Measurements from ENCODE around the gene ELMO3. TPM values are rescaled to one million over a fixed set of nuclear protein-coding genes. Genes with fewer than 3 reads are reported as not detected.

Gene ELMO3
- total and polyA plus RNA-seq, 4 donors, result 1.7 to 3.8 (median 3.1) TPM

DNA sequence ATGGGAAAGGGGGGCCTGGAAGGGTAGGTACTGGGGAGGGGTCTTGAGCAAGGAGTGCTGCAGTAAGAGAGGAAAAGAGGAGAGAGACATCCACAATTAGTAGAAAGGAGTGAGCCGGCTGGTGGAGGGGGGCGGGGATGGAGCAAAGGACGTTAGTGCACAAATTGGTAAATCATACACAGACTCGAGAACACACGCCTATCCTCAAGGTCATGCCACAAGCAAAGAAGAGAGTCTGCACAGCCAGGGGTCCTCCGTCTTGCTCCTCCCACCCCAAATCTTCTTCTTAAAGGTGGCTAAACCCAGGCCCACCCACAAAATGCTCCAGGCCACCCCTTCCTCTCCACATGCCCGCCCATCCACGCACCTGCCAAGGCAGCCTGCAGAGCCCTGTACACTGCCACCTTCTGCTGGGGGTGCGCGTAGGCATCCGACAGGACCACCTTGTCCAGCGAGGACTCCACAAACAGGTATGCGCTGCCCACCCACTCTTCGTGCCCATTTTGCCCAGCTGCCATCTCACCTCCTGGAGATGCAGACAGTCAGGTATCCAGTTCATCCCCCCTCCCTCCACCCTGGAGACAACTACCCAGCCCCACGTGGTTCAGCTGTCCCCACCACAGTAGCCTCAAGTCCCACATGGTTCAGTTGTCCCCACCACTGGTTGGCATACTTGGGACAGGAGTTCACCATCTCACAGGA, 42.6 kb upstream of the ELMO3 start:
- WGBS, result 53% methylated on average over 15 of the region's 15 CpGs
- TF ChIP-seq, protein P1, sequence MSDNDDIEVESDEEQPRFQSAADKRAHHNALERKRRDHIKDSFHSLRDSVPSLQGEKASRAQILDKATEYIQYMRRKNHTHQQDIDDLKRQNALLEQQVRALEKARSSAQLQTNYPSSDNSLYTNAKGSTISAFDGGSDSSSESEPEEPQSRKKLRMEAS (IDR thresholded peaks at IDR 0.05), result no peak
- TF ChIP-seq EGR1 (IDR thresholded peaks at IDR 0.05; ENCODE audit: low read depth in 2 of 2) (no peak), RAD21 (IDR thresholded peaks at IDR 0.05) (no peak), FOXA1 (IDR thresholded peaks at IDR 0.05) (no peak)
- no peak overlapping the region for H3K4me3 ChIP-seq (ENCODE audit: low read depth in 1 of 3, low read length in 3 of 3)
- H3K36me3 ChIP-seq (ENCODE audit: control insufficient read depth in 4 of 4, insufficient read depth in 3 of 4, low read depth in 1 of 4, low read length in 3 of 4), result no peaks in the 10 kb centered on the region
- no peaks in the 10 kb centered on the region for H3K27me3 ChIP-seq (ENCODE audit: control insufficient read depth in 4 of 4, insufficient read depth in 4 of 4, low read length in 3 of 4)
- no peak overlapping the region for H3K9ac ChIP-seq (ENCODE audit: low read depth in 1 of 2, low read length in 2 of 2)
- H3K9me3 ChIP-seq (ENCODE audit: control insufficient read depth in 4 of 4, low read length in 3 of 4), result no peaks in the 10 kb centered on the region
- no peak overlapping the region for H3K27ac ChIP-seq (ENCODE audit: low read depth in 1 of 2, low read length in 2 of 2)
- H3K4me1 ChIP-seq (ENCODE audit: control insufficient read depth in 4 of 4, insufficient read depth in 4 of 4, low read length in 3 of 4), result peaks cover 2 to 34% (median 22%) of the 10 kb centered on the region in 4 donors
- no peak for DNase-seq (ENCODE audit: low spot score)

DNA sequence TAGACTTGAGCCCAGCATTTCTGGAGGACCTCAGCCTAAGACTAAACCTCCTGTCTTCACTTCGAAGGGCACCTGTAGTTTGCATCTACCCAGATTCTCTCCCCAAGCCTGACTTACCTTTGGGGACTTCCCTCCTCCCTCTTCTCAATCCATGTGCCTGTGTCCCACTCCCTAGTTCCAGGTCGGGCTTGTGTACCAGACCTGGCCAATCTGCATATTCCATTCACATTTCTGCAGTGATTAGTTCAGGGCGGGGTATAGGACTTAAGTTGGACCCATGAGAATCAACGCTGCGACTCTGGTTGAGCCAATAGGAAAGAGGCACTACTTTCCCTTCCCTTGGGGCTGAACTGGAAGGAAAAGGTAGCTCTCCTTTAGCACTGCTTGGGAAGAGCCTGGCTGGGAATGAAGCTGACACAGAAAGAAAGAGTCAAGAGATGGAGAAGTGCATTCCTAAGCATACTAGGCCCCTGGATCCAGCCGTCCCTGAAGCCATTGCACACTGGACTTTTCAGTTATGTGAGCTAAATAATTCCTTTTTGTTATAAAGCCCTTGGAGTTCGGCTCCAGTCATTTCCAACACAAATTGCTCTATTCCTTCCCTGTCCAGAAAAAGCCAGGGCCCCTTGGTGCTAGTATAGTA, 41.7 kb upstream of the ELMO3 start:
- H3K27me3 ChIP-seq (ENCODE audit: control insufficient read depth in 4 of 4, insufficient read depth in 4 of 4, low read length in 3 of 4), result no peaks in the 10 kb centered on the region
- TF ChIP-seq TAF1 (conservative IDR thresholded peaks at IDR 0.05) (no peak), FOXA2 (IDR thresholded peaks at IDR 0.05) (no peak), NR2F2 (IDR thresholded peaks at IDR 0.05) (no peak), YY1 (IDR thresholded peaks at IDR 0.05) (no peak), RXRA (IDR thresholded peaks at IDR 0.05) (no peak), HNF4G (IDR thresholded peaks at IDR 0.05) (no peak), JUND (IDR thresholded peaks at IDR 0.05) (no peak), RAD21 (IDR thresholded peaks at IDR 0.05) (no peak), GABPA (IDR thresholded peaks at IDR 0.05 in 1 of 2, conservative IDR thresholded peaks at IDR 0.05 in 1 of 2) (no peak), SP1 (IDR thresholded peaks at IDR 0.05) (no peak), FOXA1 (IDR thresholded peaks at IDR 0.05) (no peak), EGR1 (IDR thresholded peaks at IDR 0.05; ENCODE audit: low read depth in 2 of 2) (no peak)
- TF ChIP-seq, protein P2, sequence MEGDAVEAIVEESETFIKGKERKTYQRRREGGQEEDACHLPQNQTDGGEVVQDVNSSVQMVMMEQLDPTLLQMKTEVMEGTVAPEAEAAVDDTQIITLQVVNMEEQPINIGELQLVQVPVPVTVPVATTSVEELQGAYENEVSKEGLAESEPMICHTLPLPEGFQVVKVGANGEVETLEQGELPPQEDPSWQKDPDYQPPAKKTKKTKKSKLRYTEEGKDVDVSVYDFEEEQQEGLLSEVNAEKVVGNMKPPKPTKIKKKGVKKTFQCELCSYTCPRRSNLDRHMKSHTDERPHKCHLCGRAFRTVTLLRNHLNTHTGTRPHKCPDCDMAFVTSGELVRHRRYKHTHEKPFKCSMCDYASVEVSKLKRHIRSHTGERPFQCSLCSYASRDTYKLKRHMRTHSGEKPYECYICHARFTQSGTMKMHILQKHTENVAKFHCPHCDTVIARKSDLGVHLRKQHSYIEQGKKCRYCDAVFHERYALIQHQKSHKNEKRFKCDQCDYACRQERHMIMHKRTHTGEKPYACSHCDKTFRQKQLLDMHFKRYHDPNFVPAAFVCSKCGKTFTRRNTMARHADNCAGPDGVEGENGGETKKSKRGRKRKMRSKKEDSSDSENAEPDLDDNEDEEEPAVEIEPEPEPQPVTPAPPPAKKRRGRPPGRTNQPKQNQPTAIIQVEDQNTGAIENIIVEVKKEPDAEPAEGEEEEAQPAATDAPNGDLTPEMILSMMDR (IDR thresholded peaks at IDR 0.05; ENCODE audit: low read depth, low read length, missing input control), result no peak
- peaks cover 2 to 38% (median 23%) of the 10 kb centered on the region in 4 donors for H3K4me1 ChIP-seq (ENCODE audit: control insufficient read depth in 4 of 4, insufficient read depth in 4 of 4, low read length in 3 of 4)
- no peaks in the 10 kb centered on the region for H3K36me3 ChIP-seq (ENCODE audit: control insufficient read depth in 4 of 4, insufficient read depth in 3 of 4, low read depth in 1 of 4, low read length in 3 of 4)
- no peak overlapping the region for H3K27ac ChIP-seq (ENCODE audit: low read depth in 1 of 2, low read length in 2 of 2)
- no peaks in the 10 kb centered on the region for H3K9me3 ChIP-seq (ENCODE audit: control insufficient read depth in 4 of 4, low read length in 3 of 4)
- H3K9ac ChIP-seq (ENCODE audit: low read depth in 1 of 2, low read length in 2 of 2), result no peak overlapping the region
- DNase-seq (ENCODE audit: low spot score), result no peak
- 78% methylated on average over 7 of the region's 7 CpGs for WGBS
- no peak overlapping the region for H3K4me3 ChIP-seq (ENCODE audit: low read depth in 1 of 3, low read length in 3 of 3)

DNA sequence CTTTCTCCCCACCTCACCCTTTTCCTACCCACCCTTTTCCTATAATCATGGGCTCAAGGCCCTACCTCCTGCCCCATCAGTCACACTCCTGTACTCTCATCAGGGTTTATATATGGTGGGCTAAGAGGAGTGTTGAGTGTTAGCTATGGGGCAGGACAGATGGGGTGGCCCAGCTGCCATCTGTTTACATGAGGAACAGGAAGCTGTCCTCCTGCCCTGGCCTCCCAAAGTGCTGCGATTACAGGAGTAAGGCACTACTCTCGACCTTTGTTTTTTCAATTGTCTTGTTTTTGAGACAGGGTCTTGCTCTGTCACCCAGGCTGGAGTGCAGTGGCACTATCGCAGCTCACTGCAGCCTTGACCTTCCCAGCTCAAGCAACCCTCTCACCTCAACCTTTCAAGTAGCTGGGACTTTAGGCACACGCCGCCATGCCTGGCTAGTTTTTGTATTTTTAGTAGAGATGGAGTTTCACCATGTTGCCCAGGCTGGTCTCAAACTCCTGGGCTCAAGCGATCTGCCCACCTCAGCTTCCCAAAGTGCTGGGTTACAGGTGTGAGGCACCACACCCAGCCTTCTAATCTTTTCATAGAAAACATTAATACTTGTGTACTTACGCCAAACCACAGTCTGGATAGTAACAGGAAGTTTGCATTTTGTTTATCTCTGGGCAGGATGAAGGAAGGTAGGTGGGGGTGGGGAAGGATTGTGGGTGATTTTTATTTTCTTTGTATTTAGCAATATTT, 40.9 kb upstream of the ELMO3 start:
- 84% methylated on average over 7 of the region's 7 CpGs for WGBS
- Histone ChIP-seq H3K9me3 (ENCODE audit: control insufficient read depth in 4 of 4, low read length in 3 of 4) (no peaks in the 10 kb centered on the region), H3K27ac (ENCODE audit: low read depth in 1 of 2, low read length in 2 of 2) (peak overlapping the region in 1 of 2 donors; percentile 77), H3K36me3 (ENCODE audit: control insufficient read depth in 4 of 4, insufficient read depth in 3 of 4, low read depth in 1 of 4, low read length in 3 of 4) (no peaks in the 10 kb centered on the region), H3K4me3 (ENCODE audit: low read depth in 1 of 3, low read length in 3 of 3) (no peak overlapping the region), H3K27me3 (ENCODE audit: control insufficient read depth in 4 of 4, insufficient read depth in 4 of 4, low read length in 3 of 4) (no peaks in the 10 kb centered on the region), H3K4me1 (ENCODE audit: control insufficient read depth in 4 of 4, insufficient read depth in 4 of 4, low read length in 3 of 4) (peaks cover 7 to 46% (median 30%) of the 10 kb centered on the region in 4 donors), H3K9ac (ENCODE audit: low read depth in 1 of 2, low read length in 2 of 2) (no peak overlapping the region)
- TF ChIP-seq NR2F2 (IDR thresholded peaks at IDR 0.05) (no peak), YY1 (IDR thresholded peaks at IDR 0.05) (no peak), RAD21 (IDR thresholded peaks at IDR 0.05) (no peak), TAF1 (conservative IDR thresholded peaks at IDR 0.05) (no peak), RXRA (IDR thresholded peaks at IDR 0.05) (no peak), HNF4A (conservative IDR thresholded peaks at IDR 0.05) (no peak), HNF4G (IDR thresholded peaks at IDR 0.05) (no peak)
- TF ChIP-seq, protein P3, sequence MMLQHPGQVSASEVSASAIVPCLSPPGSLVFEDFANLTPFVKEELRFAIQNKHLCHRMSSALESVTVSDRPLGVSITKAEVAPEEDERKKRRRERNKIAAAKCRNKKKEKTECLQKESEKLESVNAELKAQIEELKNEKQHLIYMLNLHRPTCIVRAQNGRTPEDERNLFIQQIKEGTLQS (IDR thresholded peaks at IDR 0.05), result no peak
- TF ChIP-seq, protein P4, sequence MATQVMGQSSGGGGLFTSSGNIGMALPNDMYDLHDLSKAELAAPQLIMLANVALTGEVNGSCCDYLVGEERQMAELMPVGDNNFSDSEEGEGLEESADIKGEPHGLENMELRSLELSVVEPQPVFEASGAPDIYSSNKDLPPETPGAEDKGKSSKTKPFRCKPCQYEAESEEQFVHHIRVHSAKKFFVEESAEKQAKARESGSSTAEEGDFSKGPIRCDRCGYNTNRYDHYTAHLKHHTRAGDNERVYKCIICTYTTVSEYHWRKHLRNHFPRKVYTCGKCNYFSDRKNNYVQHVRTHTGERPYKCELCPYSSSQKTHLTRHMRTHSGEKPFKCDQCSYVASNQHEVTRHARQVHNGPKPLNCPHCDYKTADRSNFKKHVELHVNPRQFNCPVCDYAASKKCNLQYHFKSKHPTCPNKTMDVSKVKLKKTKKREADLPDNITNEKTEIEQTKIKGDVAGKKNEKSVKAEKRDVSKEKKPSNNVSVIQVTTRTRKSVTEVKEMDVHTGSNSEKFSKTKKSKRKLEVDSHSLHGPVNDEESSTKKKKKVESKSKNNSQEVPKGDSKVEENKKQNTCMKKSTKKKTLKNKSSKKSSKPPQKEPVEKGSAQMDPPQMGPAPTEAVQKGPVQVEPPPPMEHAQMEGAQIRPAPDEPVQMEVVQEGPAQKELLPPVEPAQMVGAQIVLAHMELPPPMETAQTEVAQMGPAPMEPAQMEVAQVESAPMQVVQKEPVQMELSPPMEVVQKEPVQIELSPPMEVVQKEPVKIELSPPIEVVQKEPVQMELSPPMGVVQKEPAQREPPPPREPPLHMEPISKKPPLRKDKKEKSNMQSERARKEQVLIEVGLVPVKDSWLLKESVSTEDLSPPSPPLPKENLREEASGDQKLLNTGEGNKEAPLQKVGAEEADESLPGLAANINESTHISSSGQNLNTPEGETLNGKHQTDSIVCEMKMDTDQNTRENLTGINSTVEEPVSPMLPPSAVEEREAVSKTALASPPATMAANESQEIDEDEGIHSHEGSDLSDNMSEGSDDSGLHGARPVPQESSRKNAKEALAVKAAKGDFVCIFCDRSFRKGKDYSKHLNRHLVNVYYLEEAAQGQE (IDR thresholded peaks at IDR 0.05), result no peak
- DNase-seq (ENCODE audit: low spot score), result no peak
